ENCODE measurements around the gene VAV3.
"Not testable (repeated sequence)": the region's sequence is repeated elsewhere in the genome, so short reads cannot be mapped to it uniquely, and the experiment has no call there.

DNA sequence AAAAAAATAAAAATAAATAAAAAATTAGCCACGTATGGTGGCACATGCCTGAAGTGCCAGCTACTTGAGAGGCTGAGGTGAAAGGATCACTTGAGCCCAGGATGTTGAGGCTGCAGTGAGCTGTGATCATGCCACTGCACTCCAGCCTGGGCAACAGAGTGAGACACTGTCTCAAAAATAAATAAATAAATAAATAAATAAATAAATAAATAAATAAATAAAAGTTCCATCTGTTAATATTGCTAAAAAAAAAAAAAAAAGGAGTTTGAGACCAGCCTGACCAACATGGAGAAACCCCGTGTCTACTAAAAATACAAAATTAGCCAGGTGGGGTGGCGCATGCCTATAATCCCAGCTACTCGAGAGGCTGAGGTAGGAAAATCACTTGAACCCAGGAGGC lies 244.8 kb downstream of the VAV3 start:
- TF ChIP-seq, protein P1, sequence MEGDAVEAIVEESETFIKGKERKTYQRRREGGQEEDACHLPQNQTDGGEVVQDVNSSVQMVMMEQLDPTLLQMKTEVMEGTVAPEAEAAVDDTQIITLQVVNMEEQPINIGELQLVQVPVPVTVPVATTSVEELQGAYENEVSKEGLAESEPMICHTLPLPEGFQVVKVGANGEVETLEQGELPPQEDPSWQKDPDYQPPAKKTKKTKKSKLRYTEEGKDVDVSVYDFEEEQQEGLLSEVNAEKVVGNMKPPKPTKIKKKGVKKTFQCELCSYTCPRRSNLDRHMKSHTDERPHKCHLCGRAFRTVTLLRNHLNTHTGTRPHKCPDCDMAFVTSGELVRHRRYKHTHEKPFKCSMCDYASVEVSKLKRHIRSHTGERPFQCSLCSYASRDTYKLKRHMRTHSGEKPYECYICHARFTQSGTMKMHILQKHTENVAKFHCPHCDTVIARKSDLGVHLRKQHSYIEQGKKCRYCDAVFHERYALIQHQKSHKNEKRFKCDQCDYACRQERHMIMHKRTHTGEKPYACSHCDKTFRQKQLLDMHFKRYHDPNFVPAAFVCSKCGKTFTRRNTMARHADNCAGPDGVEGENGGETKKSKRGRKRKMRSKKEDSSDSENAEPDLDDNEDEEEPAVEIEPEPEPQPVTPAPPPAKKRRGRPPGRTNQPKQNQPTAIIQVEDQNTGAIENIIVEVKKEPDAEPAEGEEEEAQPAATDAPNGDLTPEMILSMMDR (IDR thresholded peaks at IDR 0.05): not testable (repeated sequence)
- TF ChIP-seq EP300 (IDR thresholded peaks at IDR 0.05; ENCODE audit: low read depth): not testable (repeated sequence)

Data from transverse colon (tissue), 3 donors.